ENCODE measurements around the gene ARSB. TPM values are rescaled to one million over a fixed set of nuclear protein-coding genes. Genes with fewer than 3 reads are reported as not detected.

The ARSB gene
- total and polyA plus RNA-seq, 10 of the 15 experiments (the other 5 are each of a cell fraction or from before 2014, with no cell fraction given) = 1.2 to 8.2 (median 6.1) TPM

GRCh38 chr5:78905084-78905938, 79.8 kb downstream of the ARSB start (continued):
- peak; percentile 92 for TF ChIP-seq ZNF687 (IDR thresholded peaks at IDR 0.05)
- TF ChIP-seq EGR1 (IDR thresholded peaks at IDR 0.05; ENCODE audit: borderline replicate concordance in 1 of 2, low read depth in 2 of 2, low read length in 2 of 2) = peak in 1 of 2 experiments; percentile 24; a peak in 1 of 3 replicates
- no peak for TF ChIP-seq SMAD1 (IDR thresholded peaks at IDR 0.05; ENCODE audit: low read depth, partially characterized antibody)
- TF ChIP-seq ZBTB11 (CRISPR knock-in tag; IDR thresholded peaks at IDR 0.05) = no peak
- 0 out of 2 replicates have a peak, but pooled peaks have one; percentile 45 for TF ChIP-seq SMARCA5 (IDR thresholded peaks at IDR 0.05)
- TF ChIP-seq ATF7 (IDR thresholded peaks at IDR 0.05; ENCODE audit: low read depth) = peak; percentile 33
- TF ChIP-seq IKZF2 (IDR thresholded peaks at IDR 0.05) = peak; percentile 88 to 92
- peak; percentile 40; the same call in 1 of the 2 replicates for TF ChIP-seq TBL1XR1 (IDR thresholded peaks at IDR 0.05; ENCODE audit: low read depth, low read length)
- no peak for TF ChIP-seq SUZ12 (IDR thresholded peaks at IDR 0.05; ENCODE audit: unreplicated experiment)
- TF ChIP-seq SIX5 (IDR thresholded peaks at IDR 0.05; ENCODE audit: low read depth, low read length, severe bottlenecking) = no peak
- no peak for TF ChIP-seq KLF5 (IDR thresholded peaks at IDR 0.05; ENCODE audit: partially characterized antibody)
- TF ChIP-seq SRF (IDR thresholded peaks at IDR 0.05; ENCODE audit: low read depth in 2 of 2, low read length in 2 of 2) = no peak
- no peak for TF ChIP-seq YBX1 (IDR thresholded peaks at IDR 0.05)
- peak; percentile 91 for TF ChIP-seq FOXM1 (IDR thresholded peaks at IDR 0.05; ENCODE audit: low read depth, low read length)

All from GM12878 (cell line).